Loucy (cell line): ENCODE results near the gene MRPL39.

ENCODE experiments used
- H2AFZ ChIP-seq: fragments of 200-600 bp; sonication (generic); 2 replicates; pipeline ENCODE4 v1.6.0; 2016; ENCODE audit warnings: antibody characterized with exemption, mild to moderate bottlenecking, low read length, moderate library complexity
- H3F3A ChIP-seq: fragments of 200-600 bp; 2 replicates; pipeline ENCODE4 v1.6.0; 2016; ENCODE audit warnings: antibody characterized with exemption, low read depth, mild to moderate bottlenecking
- H3K27me3 ChIP-seq: fragments of 200-600 bp; sonication (generic); 2 replicates; pipeline ENCODE4 v1.6.1; 2014; ENCODE audit warnings: low read length, mild to moderate bottlenecking; ENCODE audit not compliant: insufficient read depth, poor library complexity, severe bottlenecking
- H3K36me3 ChIP-seq: fragments of 200-600 bp; sonication (generic); 2 replicates; pipeline ENCODE4 v1.6.1; 2016; ENCODE audit warnings: low read length; ENCODE audit not compliant: insufficient read depth
- H3K4me1 ChIP-seq: fragments of 200-600 bp; sonication (generic); 2 replicates; pipeline ENCODE4 v1.5.1; 2014; ENCODE audit warnings: low read length, mild to moderate bottlenecking; ENCODE audit not compliant: insufficient read depth, poor library complexity, severe bottlenecking
- H3K4me2 ChIP-seq: fragments of 200-600 bp; sonication (generic); 2 replicates; pipeline ENCODE4 v1.6.0; 2014; ENCODE audit warnings: antibody characterized with exemption, low read length, low read depth, mild to moderate bottlenecking; ENCODE audit not compliant: poor library complexity, severe bottlenecking
- H3K4me3 ChIP-seq: fragments of 200-600 bp; sonication (generic); 2 replicates; pipeline ENCODE4 v1.5.1; 2014; ENCODE audit warnings: low read length, mild to moderate bottlenecking, mixed read lengths; ENCODE audit not compliant: poor library complexity, severe bottlenecking
- H3K79me2 ChIP-seq: fragments of 200-600 bp; sonication (generic); 2 replicates; pipeline ENCODE4 v1.6.1; 2014; ENCODE audit warnings: low read length; ENCODE audit not compliant: insufficient read depth
- H3K9ac ChIP-seq: fragments of 200-600 bp; sonication (generic); 2 replicates; pipeline ENCODE4 v1.6.0; 2014; ENCODE audit warnings: mild to moderate bottlenecking, low read depth, low read length, moderate library complexity; ENCODE audit not compliant: poor library complexity, severe bottlenecking
- H3K9me2 ChIP-seq: fragments of 200-600 bp; sonication (generic); replicated peaks from 2 replicates; pipeline ENCODE4 v1.6.1; 2016; ENCODE audit warnings: low read depth, low read length, mixed read lengths
- H3K9me3 ChIP-seq: fragments of 200-600 bp; sonication (generic); 2 replicates; pipeline ENCODE4 v1.6.1; 2014; ENCODE audit warnings: mild to moderate bottlenecking, antibody characterized with exemption, low read length, low read depth; ENCODE audit not compliant: insufficient read depth
- H4K20me1 ChIP-seq: fragments of 200-600 bp; sonication (generic); 2 replicates; pipeline ENCODE4 v1.6.0; 2014; ENCODE audit warnings: antibody characterized with exemption, low read length, mild to moderate bottlenecking; ENCODE audit not compliant: insufficient read depth, poor library complexity, severe bottlenecking
- EZH2phosphoT487 ChIP-seq: fragments of 200-600 bp; IDR thresholded peaks from 2 replicates; pipeline ENCODE4 v1.6.1; 2018; ENCODE audit warnings: antibody characterized with exemption, mild to moderate bottlenecking, moderate library complexity, borderline replicate concordance
- TF ChIP-seq, protein P1 (sequence below): fragments of 200-600 bp; sonication (generic); conservative IDR thresholded peaks from 2 replicates; pipeline ENCODE4 v1.5.1; 2014; ENCODE audit warnings: mild to moderate bottlenecking, antibody characterized with exemption, low read length

Gene MRPL39

DNA sequence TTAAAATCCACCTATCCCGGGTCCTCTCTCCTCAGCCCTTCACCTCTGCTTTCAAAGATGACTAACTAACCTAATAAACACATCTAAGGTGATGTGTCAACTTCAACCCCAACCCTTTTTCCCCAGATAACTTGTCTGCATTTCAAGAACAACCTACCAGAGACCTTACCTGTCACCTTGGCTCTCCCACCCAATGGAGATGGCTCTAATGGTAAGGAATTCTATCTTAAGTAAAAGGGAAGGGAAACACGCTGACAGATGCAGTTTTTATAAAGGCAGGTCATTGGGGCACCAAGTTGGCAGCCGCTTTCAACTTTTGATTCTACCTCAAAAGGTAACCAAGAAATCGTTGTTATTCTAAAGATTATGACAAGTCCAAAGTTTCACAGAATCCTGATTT lies 37.6 kb downstream of the MRPL39 start:
- Histone ChIP-seq H3K9ac (no peak overlapping the region), H3K36me3 (peaks cover 14% of the 10 kb centered on the region; the same call in 1 of the 2 replicates)

DNA sequence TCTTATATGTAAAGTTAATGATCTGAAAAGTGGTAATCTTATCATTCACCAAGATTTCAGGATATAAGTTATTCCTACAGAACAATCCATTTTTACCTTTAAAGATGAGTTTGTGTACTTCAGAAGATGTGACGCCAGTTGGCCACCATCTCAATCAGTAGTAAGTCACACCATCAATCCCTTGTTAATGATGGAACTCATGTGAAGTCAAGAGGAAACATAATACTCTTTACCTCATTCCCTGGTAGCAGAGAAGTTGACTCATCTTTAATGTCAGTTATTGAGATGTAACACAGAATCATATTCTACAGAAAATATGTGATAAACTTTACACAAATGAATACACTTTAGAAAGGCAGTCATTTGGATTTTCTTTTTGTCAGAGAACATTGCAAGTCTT lies 38.2 kb downstream of the MRPL39 start:
- Histone ChIP-seq H3F3A (peaks cover 10% of the 10 kb centered on the region; the same call in 1 of the 2 replicates), H3K36me3 (peaks cover 14% of the 10 kb centered on the region; the same call in 1 of the 2 replicates), H3K27me3 (no peaks in the 10 kb centered on the region), H4K20me1 (peaks cover 62% of the 10 kb centered on the region), H2AFZ (no peak overlapping the region), H3K4me1 (peaks cover 57% of the 10 kb centered on the region), H3K4me3 (no peak overlapping the region), H3K9me2 (no peaks in the 10 kb centered on the region), H3K9me3 (no peaks in the 10 kb centered on the region), H3K4me2 (no peak overlapping the region), H3K9ac (no peak overlapping the region), H3K79me2 (peaks cover 74% of the 10 kb centered on the region)
- TF ChIP-seq, protein P1, sequence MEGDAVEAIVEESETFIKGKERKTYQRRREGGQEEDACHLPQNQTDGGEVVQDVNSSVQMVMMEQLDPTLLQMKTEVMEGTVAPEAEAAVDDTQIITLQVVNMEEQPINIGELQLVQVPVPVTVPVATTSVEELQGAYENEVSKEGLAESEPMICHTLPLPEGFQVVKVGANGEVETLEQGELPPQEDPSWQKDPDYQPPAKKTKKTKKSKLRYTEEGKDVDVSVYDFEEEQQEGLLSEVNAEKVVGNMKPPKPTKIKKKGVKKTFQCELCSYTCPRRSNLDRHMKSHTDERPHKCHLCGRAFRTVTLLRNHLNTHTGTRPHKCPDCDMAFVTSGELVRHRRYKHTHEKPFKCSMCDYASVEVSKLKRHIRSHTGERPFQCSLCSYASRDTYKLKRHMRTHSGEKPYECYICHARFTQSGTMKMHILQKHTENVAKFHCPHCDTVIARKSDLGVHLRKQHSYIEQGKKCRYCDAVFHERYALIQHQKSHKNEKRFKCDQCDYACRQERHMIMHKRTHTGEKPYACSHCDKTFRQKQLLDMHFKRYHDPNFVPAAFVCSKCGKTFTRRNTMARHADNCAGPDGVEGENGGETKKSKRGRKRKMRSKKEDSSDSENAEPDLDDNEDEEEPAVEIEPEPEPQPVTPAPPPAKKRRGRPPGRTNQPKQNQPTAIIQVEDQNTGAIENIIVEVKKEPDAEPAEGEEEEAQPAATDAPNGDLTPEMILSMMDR, result no peak
- no peak for TF ChIP-seq EZH2phosphoT487

More for the DNA sequence above, 37.6 kb downstream of the MRPL39 start:
- no peaks in the 10 kb centered on the region for H3K9me2 ChIP-seq
- peaks cover 58% of the 10 kb centered on the region for H3K4me1 ChIP-seq
- TF ChIP-seq, protein P1, result no peak
- TF ChIP-seq EZH2phosphoT487, result no peak
- no peak overlapping the region for H3K4me3 ChIP-seq
- H3K27me3 ChIP-seq, result no peaks in the 10 kb centered on the region
- H2AFZ ChIP-seq, result no peak overlapping the region
- peaks cover 71% of the 10 kb centered on the region for H3K79me2 ChIP-seq
- no peaks in the 10 kb centered on the region for H3K9me3 ChIP-seq
- no peak overlapping the region for H3K4me2 ChIP-seq
- peaks cover 10% of the 10 kb centered on the region; the same call in 1 of the 2 replicates for H3F3A ChIP-seq
- H4K20me1 ChIP-seq, result peaks cover 59% of the 10 kb centered on the region

DNA sequence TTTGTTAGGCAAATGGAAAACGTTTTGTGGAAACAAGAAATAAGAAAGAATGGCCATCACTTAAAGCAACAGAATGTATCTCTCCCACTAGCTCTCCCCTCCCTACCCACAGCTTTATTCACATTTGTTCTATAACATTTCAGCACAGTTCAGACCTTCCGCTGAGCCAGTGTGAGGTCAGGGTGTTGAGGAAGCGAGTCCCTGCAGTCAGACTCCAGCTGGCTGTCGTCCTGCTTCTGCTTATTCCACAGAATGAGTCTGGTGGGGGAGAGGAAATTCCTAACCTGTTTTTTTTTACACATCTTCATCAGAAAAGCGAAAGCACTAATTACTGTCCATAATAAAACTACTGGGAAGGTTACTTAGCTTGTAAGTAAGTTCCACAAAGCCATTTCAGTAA lies 39.0 kb downstream of the MRPL39 start:
- Histone ChIP-seq H3K9me2 (no peaks in the 10 kb centered on the region), H3K9ac (no peak overlapping the region), H3K4me2 (peak overlapping the region; percentile 45), H3K4me1 (peaks cover 58% of the 10 kb centered on the region), H3K79me2 (peaks cover 83% of the 10 kb centered on the region), H4K20me1 (peaks cover 67% of the 10 kb centered on the region), H3K36me3 (peaks cover 14% of the 10 kb centered on the region; the same call in 1 of the 2 replicates), H3K27me3 (no peaks in the 10 kb centered on the region), H3K9me3 (no peaks in the 10 kb centered on the region), H3F3A (peaks cover 7% of the 10 kb centered on the region; the same call in 1 of the 2 replicates), H2AFZ (no peak overlapping the region), H3K4me3 (no peak overlapping the region)
- TF ChIP-seq, protein P1, result no peak
- TF ChIP-seq EZH2phosphoT487, result no peak
